Measurements from ENCODE around the gene SAG.

The SAG gene

DNA sequence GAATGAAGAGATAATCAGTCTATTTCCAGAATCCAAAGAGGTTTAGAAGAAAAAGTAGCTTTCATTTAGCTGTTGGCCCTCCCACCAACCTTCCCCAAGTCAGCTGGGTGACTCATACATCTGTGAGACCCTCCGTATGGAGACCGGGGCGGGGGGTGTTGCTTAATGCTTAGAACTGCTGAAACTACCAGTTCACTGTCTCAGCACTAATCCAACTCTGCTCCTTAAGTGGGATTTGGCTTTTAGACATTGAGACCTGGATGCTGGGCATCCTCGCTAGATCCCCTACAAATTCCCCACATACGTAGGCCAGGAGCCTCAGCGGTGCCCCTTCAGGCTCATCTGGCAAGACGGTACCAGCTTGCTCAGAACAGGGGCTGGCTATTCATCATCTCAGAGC lies at the start of gene SAG:
Gene SAG, plus strand, starts transcription at position 252 of the 400 bp plus-strand sequence. CDS start 1,374 bp downstream, outside the sequence.
- no peak for DNase-seq (ENCODE audit: low read depth in 2 of 2)

DNA sequence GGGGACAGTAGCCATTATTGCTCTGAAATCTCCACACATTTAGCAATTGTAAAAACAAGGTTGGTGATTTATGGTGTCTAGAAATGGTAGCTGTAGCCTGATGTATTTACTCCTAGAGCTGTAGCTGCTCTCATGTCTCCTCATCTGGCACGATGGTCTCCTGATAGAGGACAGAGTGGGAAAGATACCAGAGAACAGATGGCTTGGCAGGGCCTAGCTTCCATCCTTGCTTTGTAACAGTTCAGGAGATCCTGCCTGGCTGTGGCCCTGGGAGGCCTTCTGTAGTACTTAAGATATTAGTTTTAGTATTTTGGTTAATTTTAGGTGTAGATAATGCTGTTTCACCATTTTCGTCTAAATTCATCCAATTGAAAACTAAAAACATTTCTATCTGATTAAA lies 49.4 kb upstream of the SAG start:
- no peak for DNase-seq (ENCODE audit: low read depth in 2 of 2)

DNA sequence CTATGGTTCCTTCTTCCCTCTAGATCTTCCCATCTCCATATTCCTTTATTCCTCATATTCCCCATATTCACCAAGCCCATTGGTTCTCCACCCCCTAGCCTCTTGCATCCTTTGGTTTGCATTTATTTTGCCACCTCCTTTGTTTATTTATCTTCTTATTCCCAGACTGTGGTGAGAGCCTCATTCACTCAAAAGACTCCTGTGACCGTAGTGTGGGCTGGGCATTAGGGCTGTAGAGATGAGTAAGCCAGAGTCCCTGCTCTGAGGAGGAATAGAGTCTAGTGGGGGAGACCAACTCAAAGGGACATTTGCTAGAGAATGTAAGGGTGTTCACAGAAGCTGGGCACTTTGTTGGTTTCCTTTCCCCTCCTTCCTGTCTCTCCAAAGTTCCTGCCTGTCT lies 47.9 kb upstream of the SAG start:
- DNase-seq (ENCODE audit: low read depth in 2 of 2) = no peak

DNA sequence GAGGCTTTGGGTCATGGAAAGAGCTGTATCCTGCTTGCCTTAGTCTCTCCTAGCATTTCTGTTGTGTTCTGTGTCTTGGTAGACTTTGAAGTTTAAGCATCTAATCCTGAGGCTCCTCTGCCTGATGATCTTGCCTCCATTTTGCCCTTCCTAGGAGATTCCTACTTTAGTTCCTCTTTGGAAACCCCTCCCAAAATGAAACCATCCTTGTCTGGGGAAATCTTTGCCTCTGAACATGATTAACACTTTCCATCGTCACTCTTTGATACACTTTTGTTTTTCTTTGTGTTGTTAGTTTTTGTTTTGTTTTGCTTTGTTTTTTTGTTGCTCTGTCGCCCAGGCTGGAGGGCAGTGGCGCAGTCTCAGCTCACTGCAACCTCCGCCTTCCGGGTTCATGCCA lies 47.0 kb upstream of the SAG start:
- no peak for DNase-seq (ENCODE audit: low read depth in 2 of 2)

DNA sequence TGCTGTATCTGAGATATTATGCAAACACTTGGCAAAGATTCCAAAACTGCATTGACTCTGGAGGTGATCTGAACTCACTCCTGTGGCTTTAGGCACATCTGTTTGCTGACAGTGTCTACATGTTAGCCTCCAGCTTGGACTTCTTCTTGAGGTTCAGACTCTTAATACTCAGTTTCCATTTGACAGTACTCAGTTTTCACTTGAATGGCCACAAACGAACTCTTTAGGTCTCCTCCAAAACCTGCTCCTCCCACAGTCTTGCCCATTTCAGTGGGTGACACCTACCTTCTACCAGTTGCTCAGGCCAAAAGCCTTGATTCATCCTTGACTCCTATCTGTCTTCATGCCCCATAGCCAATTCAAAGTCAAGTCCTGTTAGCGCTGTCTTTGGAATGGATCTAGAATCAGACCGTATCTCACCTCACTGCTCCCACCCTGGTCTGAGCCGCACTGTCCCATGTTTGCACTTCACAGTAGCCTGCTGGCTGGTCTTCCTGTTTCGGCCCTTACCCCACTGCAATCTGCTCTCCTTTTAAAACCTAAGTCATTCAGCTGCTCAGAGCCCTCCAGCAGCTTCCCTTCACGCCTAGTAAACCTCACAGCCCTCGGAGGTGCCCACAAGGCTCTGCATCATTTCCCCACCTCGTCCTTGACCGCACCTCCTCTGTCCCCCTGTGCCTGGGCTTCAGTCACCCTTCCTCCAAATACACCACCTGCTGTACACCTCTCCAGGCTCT lies 45.6 kb upstream of the SAG start:
- DNase-seq (ENCODE audit: low read depth in 2 of 2) = no peak

DNA sequence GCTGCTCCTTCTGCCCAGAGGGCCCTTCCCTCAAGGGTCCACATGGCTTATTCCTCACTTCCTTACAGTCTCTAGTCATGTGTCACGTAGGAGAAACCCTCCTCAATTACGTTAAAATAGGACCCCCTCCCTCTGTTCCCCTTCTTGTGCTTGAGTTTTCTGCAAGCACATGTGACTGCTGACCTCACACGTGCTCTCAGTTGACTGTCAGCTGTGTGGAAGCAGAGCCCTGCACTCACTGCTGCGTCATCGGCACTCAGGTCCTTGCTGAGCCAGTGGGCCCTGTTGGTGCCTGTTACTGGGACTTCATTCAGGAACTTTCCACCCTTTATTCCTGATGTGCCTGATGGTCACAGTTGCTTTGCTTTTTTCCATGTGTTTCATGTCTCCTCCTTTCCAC lies 45.1 kb upstream of the SAG start:
- DNase-seq (ENCODE audit: low read depth in 2 of 2) = no peak

DNA sequence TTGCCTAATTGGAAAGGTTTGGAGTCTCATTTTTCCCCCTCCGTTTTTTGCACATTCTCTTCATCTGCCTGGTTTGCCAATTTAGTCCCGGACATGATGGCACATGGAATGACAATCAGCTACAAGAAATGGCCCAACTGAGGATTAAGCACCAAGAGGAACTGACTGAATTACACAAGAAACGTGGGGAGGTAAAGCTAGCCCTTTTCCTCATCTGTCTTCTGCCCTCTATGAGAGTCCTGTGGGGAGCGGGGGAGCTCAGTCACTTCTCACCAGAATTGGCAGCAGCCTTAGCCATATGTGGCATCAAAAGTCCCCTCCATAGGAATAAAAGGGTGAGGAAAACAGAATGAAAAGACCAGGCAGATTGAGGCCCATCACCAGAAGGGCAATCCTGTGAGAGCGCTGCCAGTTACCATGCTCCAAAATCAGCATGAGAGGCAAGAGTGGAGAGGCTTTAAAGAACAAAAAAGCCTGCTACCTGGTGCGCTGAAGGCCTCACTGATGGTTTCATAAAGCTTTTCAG lies 44.5 kb upstream of the SAG start:
- no peak for DNase-seq (ENCODE audit: low read depth in 2 of 2)

DNA sequence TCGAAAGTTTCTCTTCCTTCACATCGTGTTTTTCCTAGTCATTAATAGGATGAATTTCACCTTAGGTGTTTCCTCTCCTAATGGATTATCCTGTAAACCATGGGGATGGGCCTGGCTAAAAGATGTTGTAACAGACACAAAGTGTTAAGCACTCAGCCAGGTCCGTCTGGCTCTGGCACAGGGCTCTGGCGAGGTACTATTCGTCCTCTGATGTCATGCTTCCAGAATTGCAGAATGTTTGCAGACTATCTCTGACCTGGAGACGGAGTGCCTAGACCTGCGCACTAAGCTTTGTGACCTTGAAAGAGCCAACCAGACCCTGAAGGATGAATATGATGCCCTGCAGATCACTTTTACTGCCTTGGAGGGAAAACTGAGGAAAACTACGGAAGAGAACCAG lies 42.9 kb upstream of the SAG start:
- DNase-seq (ENCODE audit: low read depth in 2 of 2) = no peak

DNA sequence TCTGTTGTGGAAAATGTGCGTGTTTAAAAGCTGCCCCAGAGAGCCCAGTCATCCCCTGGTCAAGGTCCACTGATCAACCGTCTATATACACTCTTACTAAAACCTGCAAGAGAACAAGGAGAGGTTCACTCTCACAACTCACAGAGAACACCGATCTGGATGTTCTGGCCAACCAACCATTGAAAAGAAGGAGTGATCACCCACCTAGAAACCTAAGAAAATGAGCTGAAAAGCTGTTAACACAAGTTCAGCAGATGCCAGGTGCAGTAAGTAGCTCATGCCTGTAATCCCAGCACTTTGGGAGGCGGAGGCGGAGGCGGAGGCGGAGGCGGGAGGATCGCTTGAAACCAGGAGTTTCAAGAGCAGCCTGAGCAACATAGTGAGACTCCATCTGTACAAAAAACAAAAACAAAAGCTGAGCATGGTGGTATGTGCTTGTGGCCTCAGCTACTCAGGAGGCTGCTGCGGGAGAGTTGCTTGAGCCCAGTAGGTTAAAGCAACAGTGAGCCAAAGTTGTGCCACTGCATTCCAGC lies 41.7 kb upstream of the SAG start:
- no peak for DNase-seq (ENCODE audit: low read depth in 2 of 2)

DNA sequence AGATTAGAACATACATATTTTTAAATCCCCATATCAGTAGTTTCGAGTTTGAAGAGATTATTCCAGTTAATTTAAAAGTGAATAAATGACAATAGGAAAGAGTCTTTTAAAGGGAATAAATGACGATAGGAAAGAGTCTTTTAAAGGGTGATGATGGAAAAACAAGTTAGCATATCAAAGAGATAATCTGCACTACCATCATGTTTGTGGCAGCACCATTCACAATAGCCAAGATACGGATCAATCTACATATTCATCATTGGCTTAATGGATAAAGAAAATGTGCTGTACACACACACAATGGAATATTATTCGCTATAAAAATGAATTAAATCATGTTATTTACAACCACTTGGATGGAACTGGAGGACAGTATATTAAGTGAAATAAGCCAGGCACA lies 41.1 kb upstream of the SAG start:
- no peak for DNase-seq (ENCODE audit: low read depth in 2 of 2)

DNA sequence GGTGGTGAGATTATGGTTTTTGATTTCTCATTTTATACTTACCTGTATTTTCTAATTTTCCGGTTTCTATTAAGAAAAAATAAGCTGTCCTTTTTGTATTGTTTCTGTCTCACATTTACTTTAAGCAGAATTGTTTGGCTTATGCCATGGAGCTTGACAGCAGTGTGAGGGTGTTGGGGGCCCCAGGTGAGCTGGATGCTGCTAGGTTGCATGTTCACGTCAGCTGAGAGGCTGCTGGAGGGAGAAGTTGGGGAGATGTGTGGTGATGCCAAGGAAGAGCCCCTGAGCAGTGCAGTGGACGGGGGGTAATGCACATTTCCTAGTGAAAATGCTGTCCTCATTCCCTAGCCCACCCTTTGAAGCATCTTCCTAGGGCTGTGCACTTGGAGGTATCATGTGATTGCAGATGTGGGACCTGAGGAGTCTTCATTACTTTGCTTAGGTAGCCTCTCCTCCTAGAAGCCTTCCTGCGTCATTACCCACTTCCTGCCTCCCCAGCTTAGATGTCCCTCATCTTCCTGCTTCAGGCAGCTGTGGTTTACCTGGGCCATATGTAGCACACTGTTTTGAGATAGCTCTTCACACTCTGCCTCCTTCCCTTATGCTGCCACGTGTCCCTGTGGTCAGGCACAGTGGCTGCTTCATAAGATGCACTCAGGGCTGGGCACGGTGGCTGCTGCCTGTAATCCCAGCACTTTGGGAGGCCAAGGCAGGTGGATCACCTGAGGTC lies 39.9 kb upstream of the SAG start:
- no peak for DNase-seq (ENCODE audit: low read depth in 2 of 2)

DNA sequence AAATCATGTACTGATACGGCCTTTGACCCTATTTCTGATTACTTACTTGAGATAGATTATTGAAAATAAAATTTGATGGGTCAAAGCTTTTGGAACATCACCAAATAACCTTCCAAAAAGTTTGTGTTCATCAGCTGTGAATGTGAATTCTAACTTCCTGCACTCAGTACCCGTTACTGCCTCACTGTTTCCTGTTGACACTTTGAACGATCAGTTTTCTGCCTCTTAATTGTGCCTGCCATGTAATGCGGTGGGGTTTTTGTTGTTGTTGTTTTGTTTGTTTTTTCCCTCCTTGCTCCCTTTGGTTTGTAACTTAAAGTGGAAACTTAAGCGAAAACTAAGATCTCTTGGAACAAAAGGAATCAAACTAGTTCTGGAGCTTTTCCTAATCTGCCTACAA lies 37.2 kb upstream of the SAG start:
- no peak for DNase-seq (ENCODE audit: low read depth in 2 of 2)

DNA sequence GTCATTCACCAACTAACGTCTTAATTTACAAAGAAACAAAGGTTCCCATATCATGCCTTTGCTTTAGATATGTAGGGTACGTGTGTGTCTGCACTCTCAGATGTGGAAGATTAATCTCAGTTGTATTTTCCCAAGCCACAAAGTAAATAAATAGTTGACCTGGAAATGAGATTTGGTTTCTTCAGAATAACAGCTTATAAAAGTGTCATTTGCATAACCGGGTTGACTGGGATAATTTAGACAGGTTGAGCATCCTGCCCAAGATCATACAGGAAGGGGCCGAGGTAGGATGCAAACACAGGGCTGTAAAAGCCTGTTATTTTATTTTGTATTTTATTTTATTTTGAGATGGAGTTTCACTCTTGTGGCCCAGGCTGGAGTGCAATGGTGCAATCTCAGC lies 36.7 kb upstream of the SAG start:
- no peak for DNase-seq (ENCODE audit: low read depth in 2 of 2)

DNA sequence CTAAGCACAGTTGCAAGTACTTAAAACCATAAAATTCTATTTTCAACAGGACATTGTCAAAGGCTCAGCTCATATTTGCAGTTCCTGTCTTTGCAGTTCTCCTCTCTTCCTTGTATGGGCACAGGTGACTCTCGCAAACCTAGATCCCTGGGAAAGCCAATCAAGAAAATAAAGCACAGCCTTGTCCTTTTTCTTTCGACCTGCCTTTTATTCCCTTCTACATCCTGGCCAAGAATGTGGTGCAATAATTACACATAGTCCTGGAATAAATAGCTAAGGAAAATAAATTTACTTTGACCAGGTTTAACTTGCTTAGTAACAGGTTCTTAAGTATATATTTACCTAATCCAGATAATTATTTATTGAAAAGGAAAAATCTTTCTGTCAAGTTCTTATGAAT lies 35.9 kb upstream of the SAG start:
- DNase-seq (ENCODE audit: low read depth in 2 of 2) = no peak

DNA sequence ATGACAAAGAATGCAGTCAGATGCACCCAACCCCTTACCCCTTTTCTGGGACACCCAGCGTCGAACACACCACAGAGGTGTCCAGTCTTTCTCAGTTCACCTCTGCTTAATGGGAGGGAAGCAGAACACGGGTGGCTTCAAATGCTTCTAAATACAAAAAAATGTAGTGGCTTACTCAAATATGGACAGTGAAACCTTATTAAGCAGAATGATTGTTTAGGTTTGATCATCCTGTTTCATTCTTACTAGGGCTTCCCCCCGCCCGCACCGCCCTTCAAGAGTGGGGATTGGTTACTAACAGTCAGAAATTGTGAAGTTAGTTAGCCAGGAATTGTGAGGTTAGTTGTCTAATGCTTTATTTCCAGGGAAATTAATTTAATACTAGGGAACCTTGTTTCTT lies 34.5 kb upstream of the SAG start:
- no peak for DNase-seq (ENCODE audit: low read depth in 2 of 2)

DNA sequence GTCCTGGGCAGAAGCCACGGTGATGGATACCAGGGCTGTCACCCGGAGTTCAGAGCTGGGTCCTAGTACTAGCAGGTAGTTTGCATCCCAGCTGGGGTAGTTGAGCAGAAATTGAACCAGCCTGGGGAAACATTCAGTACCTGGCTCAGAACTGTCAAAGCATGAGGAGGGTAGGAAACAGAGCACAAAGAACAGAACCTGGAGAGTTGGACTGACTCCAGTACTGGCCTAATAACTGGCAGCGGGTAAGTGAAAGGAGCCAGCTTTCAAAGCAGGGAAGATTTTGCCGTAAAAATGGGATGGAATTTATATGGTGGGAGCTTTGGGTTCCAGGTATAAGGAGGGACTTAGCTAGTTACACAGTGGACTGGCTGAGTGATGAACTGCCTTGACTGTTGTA lies 32.4 kb upstream of the SAG start:
- no peak for DNase-seq (ENCODE audit: low read depth in 2 of 2)

DNA sequence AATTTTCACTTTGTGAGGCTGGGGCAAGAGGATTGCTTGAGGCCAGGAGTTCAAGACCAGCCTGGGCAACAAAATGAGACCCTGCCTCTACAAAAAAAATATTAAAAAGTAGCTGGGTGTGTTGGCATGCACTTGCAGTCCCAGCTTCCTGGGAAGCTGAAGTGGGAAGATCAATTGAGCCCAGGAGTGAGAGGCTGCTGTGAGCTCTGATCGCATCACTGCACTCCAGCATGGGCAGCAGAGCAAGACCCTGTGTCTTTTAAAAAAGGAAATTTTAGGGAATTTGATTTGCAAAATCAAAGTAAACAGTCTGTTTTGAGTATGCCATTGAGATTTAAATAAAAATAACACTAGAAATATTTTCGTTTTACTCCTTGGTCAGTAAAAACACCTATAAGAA lies 28.7 kb upstream of the SAG start:
- no peak for DNase-seq (ENCODE audit: low read depth in 2 of 2)

DNA sequence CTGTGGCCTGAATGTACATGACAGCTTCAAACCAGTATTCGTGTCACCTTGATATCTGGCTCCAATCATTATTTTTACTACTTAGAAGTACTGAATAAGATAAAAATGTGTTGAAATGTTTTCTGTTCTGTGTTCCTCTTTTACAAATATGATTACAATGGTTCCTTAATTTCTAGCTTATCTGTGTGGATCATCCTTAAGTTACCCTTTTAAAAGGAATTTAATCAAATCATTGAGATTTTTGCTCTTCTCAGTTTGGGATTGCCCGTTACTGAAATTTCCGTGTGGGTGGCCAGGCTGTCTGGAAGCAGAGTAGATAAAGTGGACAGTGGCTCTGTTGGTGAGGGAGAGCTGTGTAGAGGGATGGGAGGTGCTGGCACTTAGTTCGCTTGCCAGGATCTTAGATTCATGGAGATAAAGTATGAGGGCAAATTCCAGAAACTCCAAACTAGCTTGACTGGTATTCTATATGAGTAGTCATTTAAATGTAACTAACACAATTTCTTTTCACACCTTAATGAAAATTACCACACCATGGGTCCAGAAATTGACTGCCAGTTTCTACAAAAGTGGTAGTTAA lies 27.4 kb upstream of the SAG start:
- no peak for DNase-seq (ENCODE audit: low read depth in 2 of 2)

DNA sequence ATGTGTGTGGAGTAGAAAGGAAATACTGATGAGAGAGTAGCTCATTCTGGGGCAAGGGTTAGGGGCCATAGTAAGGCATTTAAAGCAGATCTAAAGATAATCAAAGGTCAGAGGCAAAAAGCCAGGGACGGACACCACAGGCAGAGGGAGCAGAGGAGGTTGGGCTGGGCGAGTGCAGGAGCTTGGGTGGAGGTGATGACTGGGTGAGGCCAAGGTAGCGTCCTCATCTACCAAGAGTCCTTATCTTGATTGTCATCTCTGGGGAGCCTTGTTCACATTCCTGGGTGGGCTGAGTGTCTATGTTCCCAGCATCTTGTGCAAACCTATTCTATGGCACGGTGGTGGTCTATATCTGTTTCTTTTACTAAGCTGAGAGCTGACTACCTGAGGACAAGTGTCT lies 26.1 kb upstream of the SAG start:
- DNase-seq (ENCODE audit: low read depth in 2 of 2) = no peak

DNA sequence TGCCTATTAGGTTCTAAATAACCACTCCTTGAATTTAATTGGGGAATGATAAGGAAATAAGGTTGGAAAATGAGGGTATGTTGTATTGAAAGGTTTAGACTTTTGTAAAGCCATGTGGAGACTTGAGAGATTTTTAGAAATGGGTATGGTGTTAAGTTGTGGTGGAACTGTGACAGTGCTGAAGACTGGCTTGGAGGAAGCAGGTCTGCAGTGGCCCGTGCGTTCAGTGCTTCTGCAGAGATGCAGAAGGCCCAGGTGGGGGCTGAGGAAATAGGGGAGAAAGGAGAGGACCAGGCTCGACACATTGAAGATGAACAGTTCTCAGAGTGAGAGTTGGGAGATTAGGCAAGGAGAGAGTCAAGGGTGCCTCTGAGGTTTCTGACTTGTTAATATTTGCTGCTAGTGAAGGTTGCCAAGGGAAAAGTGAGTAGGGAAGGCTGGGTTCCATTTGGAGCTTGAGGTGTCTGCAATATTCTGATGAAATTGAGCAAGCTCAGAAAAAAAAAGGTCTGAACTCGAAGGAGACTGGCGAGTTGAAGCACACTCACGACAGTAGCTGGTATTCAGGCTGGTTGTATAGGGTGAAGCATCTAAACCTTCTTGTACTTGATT lies 25.5 kb upstream of the SAG start:
- no peak for DNase-seq (ENCODE audit: low read depth in 2 of 2)

DNA sequence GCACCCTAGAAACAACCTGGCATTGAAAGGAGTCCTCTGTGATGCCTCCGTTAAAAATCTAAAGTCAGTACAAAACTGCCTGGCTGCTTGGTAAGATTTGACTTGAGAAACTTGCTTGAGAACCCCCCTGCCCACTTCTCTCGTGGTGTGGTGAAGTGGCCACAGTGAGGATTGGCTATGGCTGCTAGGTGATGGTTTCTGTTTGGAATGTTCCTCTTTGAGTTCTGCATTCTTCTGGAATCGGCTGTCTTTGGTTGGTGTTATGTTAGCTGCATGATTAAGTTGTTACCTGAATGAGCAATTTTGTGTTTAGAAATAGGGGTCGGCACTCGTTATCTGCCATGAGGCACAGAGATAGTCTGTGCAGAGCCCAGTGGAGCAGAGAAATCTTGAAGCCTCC lies 21.7 kb upstream of the SAG start:
- no peak for DNase-seq (ENCODE audit: low read depth in 2 of 2)

DNA sequence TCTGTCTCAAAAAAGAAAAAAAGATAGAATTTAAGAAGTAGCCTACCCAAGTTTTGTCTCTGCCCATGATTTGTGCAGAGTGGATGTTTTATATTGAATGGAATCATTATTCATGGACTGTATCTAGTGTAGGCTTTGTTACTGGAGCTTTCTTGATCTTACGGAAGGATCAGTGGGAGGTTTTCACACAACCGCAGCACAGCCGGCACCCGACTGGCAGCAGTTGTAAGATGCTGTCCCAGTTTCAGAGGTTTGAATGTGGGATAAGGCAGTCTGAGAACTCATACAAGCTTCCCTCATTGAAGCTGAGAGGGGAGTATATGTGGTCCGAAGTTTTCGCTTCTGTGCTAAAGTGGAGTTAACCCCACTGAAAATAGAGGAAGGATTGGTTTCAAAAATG lies 19.7 kb upstream of the SAG start:
- DNase-seq (ENCODE audit: low read depth in 2 of 2) = no peak

All from fibroblast of skin of left biceps (primary cell).